GM12878 (cell line): ENCODE results near the gene IRF7. TPM values are rescaled to one million over a fixed set of nuclear protein-coding genes. Genes with fewer than 3 reads are reported as not detected.

Experiments used
- ATAC-seq: fragments of 200-7000 bp; cut with Tn5 transposase; 3 replicates; pipeline ENCODE4 v1.9.1; 2020; ENCODE audit warnings: mild to moderate bottlenecking, moderate library complexity
- BruUV-seq: library from RNA; stranded (reverse); fragments of 400-500 nt; replicated peaks from 2 replicates; lab custom pipeline; 2021; lab: Mats Ljungman, UMichigan
- CTCF ChIA-PET: fragments of 300-600 bp; sonication (Branson Sonifier 250); formaldehyde crosslinking; extraction: SDS; loops from one replicate; lab custom pipeline; 2021; ENCODE audit warnings: inconsistent platforms; lab: Yijun Ruan, JAX
- POLR2A ChIA-PET: fragments of 350-600 bp; formaldehyde crosslinking; extraction: SDS; loops from one replicate; lab custom pipeline; 2021; ENCODE audit warnings: inconsistent platforms; lab: Charles Lee
- RAD21 ChIA-PET: fragments of 300-600 bp; sonication (Branson Sonifier 250); formaldehyde crosslinking; loops from one replicate; lab custom pipeline; 2023; ENCODE audit warnings: antibody characterized with exemption; ENCODE audit not compliant: unreplicated experiment; lab: Charles Lee
- SMC1A ChIA-PET: fragments of 300-600 bp; sonication (Branson Sonifier 250); formaldehyde crosslinking; loops from one replicate; lab custom pipeline; 2023; ENCODE audit not compliant: unreplicated experiment, uncharacterized antibody; lab: Charles Lee
- DNase-seq: peaks from one replicate; pipeline ENCODE4 v3.0.0-alpha.2; 2011; ENCODE audit warnings: low read depth, low spot score
- FAIRE-seq: peaks from 3 replicates; lab custom pipeline; 2011; peaks lifted over from hg19 to GRCh38; lab: Jason Lieb, UNC
- H2AFZ ChIP-seq: 2 replicates; pipeline ENCODE4 v1.6.0; 2011; ENCODE audit warnings: low read depth, low read length, control low read depth; ENCODE audit not compliant: control insufficient read depth
- H3K27ac ChIP-seq: 2 replicates; pipeline ENCODE4 v1.5.1; 2011; ENCODE audit warnings: control low read depth; ENCODE audit not compliant: control insufficient read depth, insufficient read depth
- H3K27me3 ChIP-seq, 2 experiments: replicated peaks in 1 of 2; 2 replicates each; pipeline versions ENCODE4 v1.6.0 to v1.6.1; 2011; ENCODE audit warnings: low read length in 1 of 2; ENCODE audit not compliant: control insufficient read depth in 2 of 2, insufficient read depth in 2 of 2
- H3K36me3 ChIP-seq, 2 experiments: 2 replicates each; pipeline ENCODE4 v1.5.1; 2011; ENCODE audit warnings: low read length in 1 of 2; ENCODE audit not compliant: control insufficient read depth in 2 of 2, insufficient read depth in 2 of 2
- H3K4me1 ChIP-seq: 2 replicates; pipeline ENCODE4 v1.6.1; 2011; ENCODE audit warnings: mild to moderate bottlenecking, low read length, moderate library complexity, mixed read lengths; ENCODE audit not compliant: control insufficient read depth, insufficient read depth
- H3K4me2 ChIP-seq: 2 replicates; pipeline ENCODE4 v1.6.0; 2011; ENCODE audit warnings: control low read depth; ENCODE audit not compliant: control insufficient read depth, insufficient read depth
- H3K4me3 ChIP-seq: fragments of 200-600 bp; sonication (generic); 2 replicates; pipeline ENCODE4 v1.5.1; 2016
- H3K79me2 ChIP-seq: 2 replicates; pipeline ENCODE4 v1.6.0; 2011; ENCODE audit warnings: low read length; ENCODE audit not compliant: control insufficient read depth, insufficient read depth
- H3K9ac ChIP-seq: 2 replicates; pipeline ENCODE4 v1.8.0; 2011; ENCODE audit warnings: low read length, control low read depth, mixed read lengths; ENCODE audit not compliant: control insufficient read depth, insufficient read depth
- H3K9me3 ChIP-seq: replicated peaks from 3 replicates; pipeline ENCODE4 v1.5.1; 2011; ENCODE audit warnings: mild to moderate bottlenecking, low read length; ENCODE audit not compliant: control insufficient read depth, insufficient read depth
- H4K20me1 ChIP-seq: 2 replicates; pipeline ENCODE4 v1.6.0; 2011; ENCODE audit not compliant: control insufficient read depth, insufficient read depth
- EZH2 ChIP-seq: IDR thresholded peaks from 2 replicates; pipeline ENCODE4 v1.6.1; 2012; ENCODE audit warnings: low read depth, mild to moderate bottlenecking, control low read depth, inconsistent platforms, low read length, borderline replicate concordance; ENCODE audit not compliant: control insufficient read depth
- POLR2A ChIP-seq: IDR thresholded peaks from 2 replicates; pipeline ENCODE4 v1.6.1; 2011; ENCODE audit warnings: low read depth, mild to moderate bottlenecking, low read length
- RAD21 ChIP-seq: IDR thresholded peaks from 2 replicates; pipeline ENCODE4 v1.6.1; 2011; ENCODE audit warnings: mild to moderate bottlenecking, low read depth, low read length, moderate library complexity; ENCODE audit not compliant: insufficient read depth
- REST ChIP-seq: IDR thresholded peaks from 2 replicates; pipeline ENCODE4 v1.6.1; 2012; ENCODE audit warnings: mild to moderate bottlenecking, low read depth, low read length
- SIN3A ChIP-seq: IDR thresholded peaks from 2 replicates; pipeline ENCODE4 v1.6.1; 2012; ENCODE audit warnings: low read depth, low read length, improper control_type of control experiment
- USF1 ChIP-seq: IDR thresholded peaks from 2 replicates; pipeline ENCODE4 v1.6.1; 2011; ENCODE audit warnings: borderline replicate concordance, low read depth, mild to moderate bottlenecking, moderate library complexity, mixed read lengths, low read length; ENCODE audit not compliant: insufficient read depth; ENCODE audit errors: extremely low read length
- WGBS: methylation state at CpG from one replicate; pipeline ENCODE4 v1.1.6; 2016; ENCODE audit warnings: low lambda C conversion rate; ENCODE audit not compliant: insufficient replicate concordance, insufficient coverage; ENCODE audit errors: missing lambda C conversion rate; 5-methylcytosine and 5-hydroxymethylcytosine counted together
- in situ Hi-C: fragments of 300-500 bp; cut with MboI; formaldehyde crosslinking; loops from 9 replicates; pipeline ENCODE4 v1.14.3; 2018; ENCODE audit warnings: mixed read lengths
- intact Hi-C: fragments of 100-400 bp; cut with micrococcal nuclease; formaldehyde crosslinking; loops from one replicate; pipeline ENCODE4 v1.14.2; 2022; ENCODE audit not compliant: unreplicated experiment
- polyA plus RNA-seq, 11 experiments: library from polyadenylated mRNA; depleted of rRNA in 4 of 11; unstranded in 6 of 11; stranded (reverse) in 5 of 11; fragments of >200 nt; fragmentation: Nextera tagmentation in 4 of 11; fragmentation: Illumina TruSeq in 1 of 11; extraction: Ambion mirVana in 4 of 11; extraction: Trizol in 1 of 11; gene quantifications; 1 replicate in 1 of 11; 2 replicates in 10 of 11; pipeline versions ENCODE4 v1.2.1 to v1.2.3, GENCODE V29; 2011 to 2016; ENCODE audit warnings: inconsistent platforms in 2 of 11, missing spikeins in 2 of 11, low read depth in 1 of 11
- total RNA-seq, 4 experiments: library from RNA; depleted of rRNA in 3 of 4; stranded (reverse); fragments of >200 nt in 3 of 4; fragmentation: Illumina TruSeq in 1 of 4; extraction: Trizol in 1 of 4; gene quantifications; 2 replicates each; pipeline versions ENCODE4 v1.2.1 to v1.2.3, GENCODE V29; 2013 to 2021

Gene IRF7
- total and polyA plus RNA-seq, 10 of the 15 experiments (the other 5 are each of a cell fraction or from before 2014, with no cell fraction given): 4.4 to 141 (median 67.6) TPM

GRCh38 chr11:573146-573759 is 42.5 kb downstream of the IRF7 start (continued):
- no peak for TF ChIP-seq REST
- no peak for TF ChIP-seq SIN3A
- TF ChIP-seq EZH2: no peak
- no peak for TF ChIP-seq POLR2A
- TF ChIP-seq, all 136 proteins: peak for 0

DNA sequence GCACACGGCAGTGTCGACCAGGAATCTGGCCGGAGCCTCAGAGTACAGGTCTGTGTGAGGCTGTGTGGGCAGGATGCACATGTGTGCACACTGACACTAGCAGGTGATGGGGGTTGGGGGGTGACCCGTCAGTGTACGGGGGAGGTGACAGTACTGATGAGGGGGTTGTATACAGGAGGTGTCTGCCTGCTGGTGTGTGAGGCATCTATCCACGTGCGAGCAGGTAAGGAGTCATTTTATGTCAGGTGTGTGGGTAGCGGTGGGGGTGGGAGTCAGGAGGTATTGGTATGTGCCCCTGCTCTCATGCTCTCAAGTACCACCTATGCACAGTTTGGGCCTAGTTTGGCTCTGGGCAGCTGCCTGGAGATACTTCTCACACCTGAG is 44.0 kb downstream of the IRF7 start:
- TF ChIP-seq RAD21: no peak
- peak; percentile 9 for TF ChIP-seq USF1
- Histone ChIP-seq H3K9me3 (no peaks in the 10 kb centered on the region), H3K27ac (no peak overlapping the region), H3K27me3 (peaks cover 0 to 3% of the 10 kb centered on the region in 2 experiments; a peak in 2 of 4 replicates), H4K20me1 (no peaks in the 10 kb centered on the region), H2AFZ (no peak overlapping the region), H3K9ac (no peak overlapping the region), H3K4me3 (no peak overlapping the region), H3K79me2 (peaks cover 23% of the 10 kb centered on the region), H3K4me2 (no peak overlapping the region), H3K36me3 (peaks cover 0 to 4% of the 10 kb centered on the region in 2 experiments; a peak in 2 of 4 replicates), H3K4me1 (peaks cover 18% of the 10 kb centered on the region)
- CTCF ChIA-PET: no interaction called here
- WGBS: 63% methylated on average over 8 of the region's 8 CpGs
- intact Hi-C loops (no loop called here), in situ Hi-C loops (no loop called here)
- no peak for DNase-seq
- RAD21 ChIA-PET: no interaction called here
- POLR2A ChIA-PET: no interaction called here
- no peak for ATAC-seq
- SMC1A ChIA-PET: no interaction called here
- FAIRE-seq: no peak
- BruUV-seq: no TSS peak
